Lower lobe of right lung (tissue), 2 donors: ENCODE results near the gene VWA5B1. TPM values are rescaled to one million over a fixed set of nuclear protein-coding genes. Genes with fewer than 3 reads are reported as not detected.

Source experiments
- ATAC-seq, 2 donors: fragments of 200-7000 bp; cut with Tn5 transposase; one replicate each; pipeline ENCODE4 v1.9.1; 2020 to 2022; ENCODE audit warnings: mild to moderate bottlenecking in 2 of 2, moderate library complexity in 2 of 2
- DNase-seq: peaks from one replicate; pipeline ENCODE4 v3.0.0-alpha.2; 2020
- H3K27ac ChIP-seq: fragments of 200-600 bp; one replicate; pipeline ENCODE4 v1.8.0; 2022
- H3K27me3 ChIP-seq: fragments of 200-600 bp; one replicate; pipeline ENCODE4 v1.8.0; 2022; ENCODE audit warnings: low read depth
- H3K36me3 ChIP-seq: fragments of 200-600 bp; one replicate; pipeline ENCODE4 v1.8.0; 2022; ENCODE audit warnings: mild to moderate bottlenecking
- H3K4me1 ChIP-seq: fragments of 200-600 bp; one replicate; pipeline ENCODE4 v1.8.0; 2022
- H3K4me3 ChIP-seq: fragments of 200-600 bp; one replicate; pipeline ENCODE4 v1.8.0; 2022; ENCODE audit warnings: mild to moderate bottlenecking
- H3K9me3 ChIP-seq: fragments of 200-600 bp; one replicate; pipeline ENCODE4 v1.8.0; 2022
- CTCF ChIP-seq: fragments of 200-600 bp; IDR thresholded peaks from one replicate; pipeline ENCODE4 v1.8.0; 2022; ENCODE audit warnings: antibody characterized with exemption, mild to moderate bottlenecking
- intact Hi-C: fragments of 100-400 bp; cut with DNase I; formaldehyde crosslinking; loops from one replicate; pipeline ENCODE4 v1.11.0; 2022
- total RNA-seq: library from RNA; stranded (reverse); fragmentation: NEBNext Ultra II Directional; extraction: Animal tissue kit (Norgen Biotek cat#: 25700); gene quantifications from one replicate; pipeline ENCODE4 v1.2.1, GENCODE V29; 2021
- donor health status: DM: no; HTN: yes; CAD: no; lungs with severe emphysema.

VWA5B1 gene
- total RNA-seq, 1 donor from 2014 or later: 0.30 TPM

GRCh38 chr1:20323613-20323920 is 32.9 kb downstream of the VWA5B1 start:
- peak overlapping the region; percentile 33 for H3K27ac ChIP-seq
- H3K4me3 ChIP-seq: no peak overlapping the region
- no peak for TF ChIP-seq CTCF
- H3K27me3 ChIP-seq: peaks cover 7% of the 10 kb centered on the region
- no peak for DNase-seq
- ATAC-seq: no peak
- intact Hi-C loops: no loop called here
- H3K4me1 ChIP-seq: peaks cover 23% of the 10 kb centered on the region
- H3K9me3 ChIP-seq: no peaks in the 10 kb centered on the region
- no peaks in the 10 kb centered on the region for H3K36me3 ChIP-seq

GRCh38 chr1:20324704-20325406 is 34.2 kb downstream of the VWA5B1 start:
- ATAC-seq (no peak), DNase-seq (no peak)
- no peaks in the 10 kb centered on the region for H3K36me3 ChIP-seq
- H3K9me3 ChIP-seq: no peaks in the 10 kb centered on the region
- H3K4me1 ChIP-seq: peaks cover 23% of the 10 kb centered on the region
- intact Hi-C loops: no loop called here
- peaks cover 12% of the 10 kb centered on the region for H3K27me3 ChIP-seq
- TF ChIP-seq CTCF: no peak
- H3K4me3 ChIP-seq: no peak overlapping the region
- H3K27ac ChIP-seq: peak overlapping the region; percentile 42

GRCh38 chr1:20325407-20325843 is 34.8 kb downstream of the VWA5B1 start:
- H3K4me3 ChIP-seq: no peak overlapping the region

GRCh38 chr1:20325844-20326420 is 35.3 kb downstream of the VWA5B1 start:
- Histone ChIP-seq H3K4me3 (no peak overlapping the region), H3K27ac (no peak overlapping the region), H3K27me3 (peaks cover 12% of the 10 kb centered on the region), H3K4me1 (peaks cover 23% of the 10 kb centered on the region), H3K9me3 (no peaks in the 10 kb centered on the region), H3K36me3 (no peaks in the 10 kb centered on the region)
- intact Hi-C loops: no loop called here
- TF ChIP-seq CTCF: no peak
- ATAC-seq: peak; percentile 57 to 66
- no peak for DNase-seq

More at GRCh38 chr1:20325407-20325843, 34.8 kb downstream of the VWA5B1 start:
- no peaks in the 10 kb centered on the region for H3K9me3 ChIP-seq
- H3K27me3 ChIP-seq: peaks cover 12% of the 10 kb centered on the region
- intact Hi-C loops: no loop called here
- DNase-seq: no peak
- peaks cover 23% of the 10 kb centered on the region for H3K4me1 ChIP-seq
- no peak for TF ChIP-seq CTCF
- no peaks in the 10 kb centered on the region for H3K36me3 ChIP-seq
- no peak for ATAC-seq
- H3K27ac ChIP-seq: peak overlapping the region; percentile 42

GRCh38 chr1:20327467-20327866 is 36.8 kb downstream of the VWA5B1 start:
- no peak for ATAC-seq

More at GRCh38 chr1:20327467-20327866, 36.8 kb downstream of the VWA5B1 start:
- no peak overlapping the region for H3K4me3 ChIP-seq
- intact Hi-C loops: no loop called here
- no peaks in the 10 kb centered on the region for H3K36me3 ChIP-seq
- H3K27me3 ChIP-seq: peaks cover 12% of the 10 kb centered on the region
- no peak for TF ChIP-seq CTCF
- no peak overlapping the region for H3K27ac ChIP-seq
- H3K4me1 ChIP-seq: peaks cover 10% of the 10 kb centered on the region
- no peaks in the 10 kb centered on the region for H3K9me3 ChIP-seq
- no peak for DNase-seq
